Panc1 (cell line): ENCODE results near the gene TBC1D32. TPM values are rescaled to one million over a fixed set of nuclear protein-coding genes. Genes with fewer than 3 reads are reported as not detected.

Experiments used
- ATAC-seq: fragments of 200-7000 bp; cut with Tn5 transposase; 2 replicates; pipeline ENCODE4 v1.9.1; 2020; ENCODE audit warnings: mild to moderate bottlenecking, moderate library complexity
- BruUV-seq: library from RNA; stranded (reverse); fragments of 400-500 nt; replicated peaks from 2 replicates; lab custom pipeline; 2021; lab: Mats Ljungman, UMichigan
- CTCF ChIA-PET: fragments of 300-600 bp; sonication (Branson Sonifier 250); formaldehyde crosslinking; loops from one replicate; lab custom pipeline; 2022; ENCODE audit warnings: antibody characterized with exemption; lab: Charles Lee
- POLR2A ChIA-PET: fragments of 300-600 bp; sonication (Branson Sonifier 250); formaldehyde crosslinking; loops from one replicate; lab custom pipeline; 2022; ENCODE audit warnings: antibody characterized with exemption; lab: Charles Lee
- DNase-seq: peaks from one replicate; pipeline ENCODE4 v3.0.0-alpha.2; 2010; ENCODE audit warnings: low read depth, low spot score
- H3K27ac ChIP-seq: 2 replicates; pipeline ENCODE4 v1.5.1; 2011; ENCODE audit warnings: mild to moderate bottlenecking, low read length, inconsistent platforms
- H3K27me3 ChIP-seq: fragments of 200-500 bp; sonication (Bioruptor generic); 2 replicates; pipeline ENCODE4 v1.6.0; 2014; ENCODE audit warnings: low read length, inconsistent platforms; ENCODE audit not compliant: control insufficient read depth, insufficient read depth
- H3K36me3 ChIP-seq: fragments of 200-500 bp; sonication (Bioruptor generic); 2 replicates; pipeline ENCODE4 v1.5.1; 2014; ENCODE audit warnings: inconsistent platforms, mild to moderate bottlenecking, low read length, moderate library complexity; ENCODE audit not compliant: control insufficient read depth, insufficient read depth
- H3K4me1 ChIP-seq: 2 replicates; pipeline ENCODE4 v1.5.1; 2011; ENCODE audit warnings: inconsistent platforms, mild to moderate bottlenecking, low read length, moderate library complexity; ENCODE audit not compliant: control insufficient read depth, insufficient read depth
- H3K4me3 ChIP-seq, 2 experiments: 2 replicates each; pipeline ENCODE4 v1.5.1; 2011 to 2012; ENCODE audit warnings: low read depth in 2 of 2, low read length in 2 of 2, mild to moderate bottlenecking in 2 of 2, inconsistent platforms in 1 of 2, moderate library complexity in 1 of 2
- H3K9me3 ChIP-seq: fragments of 200-500 bp; sonication (Bioruptor generic); 2 replicates; pipeline ENCODE4 v1.5.1; 2014; ENCODE audit warnings: low read depth, mild to moderate bottlenecking, inconsistent platforms, low read length, moderate library complexity; ENCODE audit not compliant: control insufficient read depth, insufficient read depth
- CTCF ChIP-seq: fragments of 450-650 bp; IDR thresholded peaks from 2 replicates; pipeline ENCODE4 v1.5.1; 2017; ENCODE audit warnings: mild to moderate bottlenecking
- POLR2AphosphoS5 ChIP-seq: IDR thresholded peaks from 2 replicates; pipeline ENCODE4 v1.6.1; 2012; ENCODE audit warnings: mild to moderate bottlenecking, low read depth, low read length, moderate library complexity
- SIN3A ChIP-seq: IDR thresholded peaks from 2 replicates; pipeline ENCODE4 v1.6.1; 2012; ENCODE audit warnings: low read depth, mild to moderate bottlenecking, low read length, moderate library complexity, borderline replicate concordance; ENCODE audit not compliant: insufficient read depth
- TCF7L2 ChIP-seq: IDR thresholded peaks from 2 replicates; pipeline ENCODE4 v1.6.1; 2011; ENCODE audit warnings: mild to moderate bottlenecking, low read depth, low read length, inconsistent platforms
- in situ Hi-C: cut with HindIII; loops from 2 replicates; pipeline ENCODE4 v1.10.0; 2016; ENCODE audit warnings: low sequenced_read_pairs, low pct_unique_long_range_greater_than_20kb
- intact Hi-C: fragments of 100-400 bp; cut with micrococcal nuclease; formaldehyde crosslinking; loops from one replicate; pipeline ENCODE4 v1.10.0; 2022; ENCODE audit not compliant: unreplicated experiment
- total RNA-seq: library from RNA; stranded (reverse); gene quantifications from one replicate; pipeline ENCODE4 v1.2.1, GENCODE V29; 2021; ENCODE audit not compliant: unreplicated experiment
- TF ChIP-seq, protein P1 (sequence below), 2 experiments: IDR thresholded peaks; 2 replicates each; pipeline ENCODE4 v1.6.1; 2011 to 2012; ENCODE audit warnings: low read depth in 2 of 2, control low read depth in 1 of 2, low read length in 1 of 2, mild to moderate bottlenecking in 1 of 2, moderate library complexity in 1 of 2; ENCODE audit not compliant: insufficient read depth in 1 of 2

TBC1D32 gene
- total RNA-seq, 1 experiment from 2014 or later, result 15.8 TPM

DNA sequence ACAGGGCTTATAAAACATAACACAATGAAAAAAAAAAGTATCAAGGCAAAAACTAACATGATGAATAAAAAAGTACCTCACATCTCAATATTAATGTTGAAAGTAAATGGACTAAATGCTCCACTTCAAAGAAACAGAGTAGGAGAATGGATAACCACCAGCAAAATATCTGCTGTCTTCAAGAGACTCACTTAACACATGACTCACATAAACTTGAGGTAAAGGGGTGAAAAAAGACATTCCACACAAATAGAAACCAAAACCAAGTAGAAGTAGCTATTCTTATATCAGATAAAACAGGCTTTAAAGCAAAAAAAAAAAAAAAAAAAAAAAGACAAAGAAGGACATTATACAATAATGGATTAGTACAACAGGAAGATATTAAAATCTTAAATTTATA is 86.9 kb downstream of the TBC1D32 start:
- ChIA-PET POLR2A (interaction anchor here (0.6 kb wide), 1 partner anchor 846 kb away, joined by 7 read pairs; no protein-coding TSS in a partner anchor), CTCF (no interaction called here)
- TF ChIP-seq CTCF, result no peak
- TF ChIP-seq POLR2AphosphoS5, result no peak
- TF ChIP-seq TCF7L2, result no peak
- TF ChIP-seq SIN3A, result no peak
- ATAC-seq (no peak), DNase-seq (no peak)
- Histone ChIP-seq H3K4me1 (no peaks in the 10 kb centered on the region), H3K4me3 (no peak overlapping the region), H3K27me3 (no peaks in the 10 kb centered on the region), H3K36me3 (no peaks in the 10 kb centered on the region), H3K9me3 (peaks cover 4% of the 10 kb centered on the region; the same call in 1 of the 2 replicates), H3K27ac (no peak overlapping the region)
- intact Hi-C loops, result no loop called here
- in situ Hi-C loops, result no loop called here
- no TSS peak for BruUV-seq

DNA sequence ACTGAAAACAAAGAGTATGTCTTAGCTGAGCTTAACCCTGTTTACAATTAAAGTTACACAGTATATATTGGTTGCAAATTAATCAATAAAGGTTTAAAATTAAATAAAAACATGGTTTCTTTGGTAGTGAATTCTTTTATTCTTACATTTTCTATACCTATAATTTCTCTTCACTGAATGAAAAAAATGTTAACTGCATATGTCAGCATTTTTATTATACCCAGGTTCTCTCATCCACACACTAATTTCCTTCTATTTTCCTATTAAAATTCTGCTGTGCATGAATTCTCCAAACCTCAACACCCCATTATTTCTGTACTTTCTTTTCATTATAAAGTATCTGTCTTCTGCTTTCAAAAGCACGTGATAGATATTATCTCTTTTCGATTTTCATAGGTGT is 91.9 kb downstream of the TBC1D32 start:
- no peaks in the 10 kb centered on the region for H3K9me3 ChIP-seq
- ATAC-seq (no peak), DNase-seq (no peak)
- H3K36me3 ChIP-seq, result 0 out of 2 replicates have a peak, but pooled peaks cover 3% of the 10 kb centered on the region
- H3K27me3 ChIP-seq, result no peaks in the 10 kb centered on the region
- BruUV-seq, result no TSS peak
- POLR2A ChIA-PET, result no interaction called here
- H3K27ac ChIP-seq, result no peak overlapping the region
- TF ChIP-seq, protein P1, sequence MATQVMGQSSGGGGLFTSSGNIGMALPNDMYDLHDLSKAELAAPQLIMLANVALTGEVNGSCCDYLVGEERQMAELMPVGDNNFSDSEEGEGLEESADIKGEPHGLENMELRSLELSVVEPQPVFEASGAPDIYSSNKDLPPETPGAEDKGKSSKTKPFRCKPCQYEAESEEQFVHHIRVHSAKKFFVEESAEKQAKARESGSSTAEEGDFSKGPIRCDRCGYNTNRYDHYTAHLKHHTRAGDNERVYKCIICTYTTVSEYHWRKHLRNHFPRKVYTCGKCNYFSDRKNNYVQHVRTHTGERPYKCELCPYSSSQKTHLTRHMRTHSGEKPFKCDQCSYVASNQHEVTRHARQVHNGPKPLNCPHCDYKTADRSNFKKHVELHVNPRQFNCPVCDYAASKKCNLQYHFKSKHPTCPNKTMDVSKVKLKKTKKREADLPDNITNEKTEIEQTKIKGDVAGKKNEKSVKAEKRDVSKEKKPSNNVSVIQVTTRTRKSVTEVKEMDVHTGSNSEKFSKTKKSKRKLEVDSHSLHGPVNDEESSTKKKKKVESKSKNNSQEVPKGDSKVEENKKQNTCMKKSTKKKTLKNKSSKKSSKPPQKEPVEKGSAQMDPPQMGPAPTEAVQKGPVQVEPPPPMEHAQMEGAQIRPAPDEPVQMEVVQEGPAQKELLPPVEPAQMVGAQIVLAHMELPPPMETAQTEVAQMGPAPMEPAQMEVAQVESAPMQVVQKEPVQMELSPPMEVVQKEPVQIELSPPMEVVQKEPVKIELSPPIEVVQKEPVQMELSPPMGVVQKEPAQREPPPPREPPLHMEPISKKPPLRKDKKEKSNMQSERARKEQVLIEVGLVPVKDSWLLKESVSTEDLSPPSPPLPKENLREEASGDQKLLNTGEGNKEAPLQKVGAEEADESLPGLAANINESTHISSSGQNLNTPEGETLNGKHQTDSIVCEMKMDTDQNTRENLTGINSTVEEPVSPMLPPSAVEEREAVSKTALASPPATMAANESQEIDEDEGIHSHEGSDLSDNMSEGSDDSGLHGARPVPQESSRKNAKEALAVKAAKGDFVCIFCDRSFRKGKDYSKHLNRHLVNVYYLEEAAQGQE (IDR thresholded peaks at IDR 0.05; ENCODE audit: insufficient read depth in 1 of 2, low read depth in 2 of 2, low read length in 1 of 2), result no peak
- no peak for TF ChIP-seq TCF7L2
- TF ChIP-seq CTCF, result no peak
- TF ChIP-seq SIN3A, result no peak
- TF ChIP-seq POLR2AphosphoS5, result no peak
- CTCF ChIA-PET, result no interaction called here
- in situ Hi-C loops, result no loop called here
- H3K4me3 ChIP-seq, result no peak overlapping the region
- no peaks in the 10 kb centered on the region for H3K4me1 ChIP-seq
- intact Hi-C loops, result no loop called here
